Measurements from ENCODE around the gene TPSD1. TPM values are rescaled to one million over a fixed set of nuclear protein-coding genes. Genes with fewer than 3 reads are reported as not detected.
A peak's percentile ranks its signal among the peaks of the same experiment; 100 is the strongest.

Gene TPSD1
- total RNA-seq, 1 donor from 2014 or later = not detected

DNA sequence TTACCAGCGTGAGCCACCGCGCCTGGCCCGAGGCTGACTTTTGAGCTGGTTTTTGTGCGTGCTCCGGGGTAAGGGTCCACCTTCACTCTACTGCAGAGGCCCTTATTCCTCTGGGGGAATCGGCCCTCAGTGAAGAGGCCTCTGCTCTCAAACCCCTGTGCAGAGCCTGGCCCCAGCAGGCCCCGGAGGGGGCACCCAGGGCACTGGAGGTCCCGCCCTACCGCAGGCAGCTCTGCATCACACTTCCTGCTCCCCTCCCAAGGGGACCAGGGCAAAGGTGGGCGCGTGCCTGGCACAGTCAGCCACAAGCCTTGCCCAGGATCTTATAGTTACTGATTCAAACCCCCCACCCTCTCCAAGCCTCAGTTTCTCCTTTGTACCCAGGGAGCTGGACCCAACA, 50.0 kb downstream of the TPSD1 start:
- CTCF ChIA-PET = no interaction called here
- no peak for ATAC-seq (ENCODE audit: low read depth)
- no peaks in the 10 kb centered on the region for H3K27me3 Mint-ChIP-seq
- no peaks in the 10 kb centered on the region for H3K9me3 Mint-ChIP-seq
- TF ChIP-seq, protein P1, sequence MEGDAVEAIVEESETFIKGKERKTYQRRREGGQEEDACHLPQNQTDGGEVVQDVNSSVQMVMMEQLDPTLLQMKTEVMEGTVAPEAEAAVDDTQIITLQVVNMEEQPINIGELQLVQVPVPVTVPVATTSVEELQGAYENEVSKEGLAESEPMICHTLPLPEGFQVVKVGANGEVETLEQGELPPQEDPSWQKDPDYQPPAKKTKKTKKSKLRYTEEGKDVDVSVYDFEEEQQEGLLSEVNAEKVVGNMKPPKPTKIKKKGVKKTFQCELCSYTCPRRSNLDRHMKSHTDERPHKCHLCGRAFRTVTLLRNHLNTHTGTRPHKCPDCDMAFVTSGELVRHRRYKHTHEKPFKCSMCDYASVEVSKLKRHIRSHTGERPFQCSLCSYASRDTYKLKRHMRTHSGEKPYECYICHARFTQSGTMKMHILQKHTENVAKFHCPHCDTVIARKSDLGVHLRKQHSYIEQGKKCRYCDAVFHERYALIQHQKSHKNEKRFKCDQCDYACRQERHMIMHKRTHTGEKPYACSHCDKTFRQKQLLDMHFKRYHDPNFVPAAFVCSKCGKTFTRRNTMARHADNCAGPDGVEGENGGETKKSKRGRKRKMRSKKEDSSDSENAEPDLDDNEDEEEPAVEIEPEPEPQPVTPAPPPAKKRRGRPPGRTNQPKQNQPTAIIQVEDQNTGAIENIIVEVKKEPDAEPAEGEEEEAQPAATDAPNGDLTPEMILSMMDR (IDR thresholded peaks at IDR 0.05) = no peak
- POLR2A ChIA-PET = interaction anchor here (0.7 to 1.8 kb wide), 5 partner anchors 11 to 850 kb away, joined by 3 to 5 read pairs (median 4); partner anchors contain the start of genes TELO2, TRAF7 and UQCC4
- peak overlapping the region; percentile 59 for H3K27ac Mint-ChIP-seq
- no peak for DNase-seq
- intact Hi-C loops (cut with micrococcal nuclease) = loop anchor here (5.0 kb wide), 1 partner anchor 411 kb away; no protein-coding TSS in a partner anchor
- no peak overlapping the region for H3K4me3 Mint-ChIP-seq
- H3K4me1 Mint-ChIP-seq = peaks cover 57% of the 10 kb centered on the region
- H3K36me3 Mint-ChIP-seq (ENCODE audit: low read depth) = peaks cover 10% of the 10 kb centered on the region

DNA sequence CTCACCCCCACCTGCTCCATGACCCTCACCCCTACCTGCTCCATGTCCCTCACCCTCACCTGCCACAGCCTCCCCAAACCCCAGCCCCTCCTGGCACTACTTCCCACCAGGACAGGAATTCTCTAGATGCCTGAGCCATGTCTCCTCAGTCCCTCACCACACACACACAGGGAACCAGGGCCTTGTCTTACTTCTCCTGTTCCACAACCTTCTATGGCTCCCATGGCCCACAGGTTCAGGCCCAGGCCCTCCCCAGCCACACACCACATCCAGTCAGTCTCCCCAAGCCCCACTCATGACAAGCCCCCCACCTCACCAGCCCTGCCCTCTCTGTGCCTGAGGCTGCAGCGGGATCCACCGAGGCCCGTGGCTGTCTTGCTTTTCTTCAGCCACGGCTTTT, 50.5 kb downstream of the TPSD1 start:
- ChIA-PET POLR2A (interaction anchor here (0.9 to 1.2 kb wide), 2 partner anchors 20 to 114 kb away, joined by 4 read pairs; partner anchors contain the start of gene UQCC4), CTCF (no interaction called here)
- no peaks in the 10 kb centered on the region for H3K27me3 Mint-ChIP-seq
- H3K36me3 Mint-ChIP-seq (ENCODE audit: low read depth) = peaks cover 14% of the 10 kb centered on the region
- intact Hi-C loops (cut with micrococcal nuclease) = loop anchor here (5.0 kb wide), 1 partner anchor 411 kb away; no protein-coding TSS in a partner anchor
- peak overlapping the region; percentile 59 for H3K27ac Mint-ChIP-seq
- peak overlapping the region; percentile 53 for H3K4me3 Mint-ChIP-seq
- TF ChIP-seq, protein P1 (IDR thresholded peaks at IDR 0.05) = no peak
- ATAC-seq (ENCODE audit: low read depth) = no peak
- peaks cover 61% of the 10 kb centered on the region for H3K4me1 Mint-ChIP-seq
- DNase-seq = no peak
- H3K9me3 Mint-ChIP-seq = no peaks in the 10 kb centered on the region

DNA sequence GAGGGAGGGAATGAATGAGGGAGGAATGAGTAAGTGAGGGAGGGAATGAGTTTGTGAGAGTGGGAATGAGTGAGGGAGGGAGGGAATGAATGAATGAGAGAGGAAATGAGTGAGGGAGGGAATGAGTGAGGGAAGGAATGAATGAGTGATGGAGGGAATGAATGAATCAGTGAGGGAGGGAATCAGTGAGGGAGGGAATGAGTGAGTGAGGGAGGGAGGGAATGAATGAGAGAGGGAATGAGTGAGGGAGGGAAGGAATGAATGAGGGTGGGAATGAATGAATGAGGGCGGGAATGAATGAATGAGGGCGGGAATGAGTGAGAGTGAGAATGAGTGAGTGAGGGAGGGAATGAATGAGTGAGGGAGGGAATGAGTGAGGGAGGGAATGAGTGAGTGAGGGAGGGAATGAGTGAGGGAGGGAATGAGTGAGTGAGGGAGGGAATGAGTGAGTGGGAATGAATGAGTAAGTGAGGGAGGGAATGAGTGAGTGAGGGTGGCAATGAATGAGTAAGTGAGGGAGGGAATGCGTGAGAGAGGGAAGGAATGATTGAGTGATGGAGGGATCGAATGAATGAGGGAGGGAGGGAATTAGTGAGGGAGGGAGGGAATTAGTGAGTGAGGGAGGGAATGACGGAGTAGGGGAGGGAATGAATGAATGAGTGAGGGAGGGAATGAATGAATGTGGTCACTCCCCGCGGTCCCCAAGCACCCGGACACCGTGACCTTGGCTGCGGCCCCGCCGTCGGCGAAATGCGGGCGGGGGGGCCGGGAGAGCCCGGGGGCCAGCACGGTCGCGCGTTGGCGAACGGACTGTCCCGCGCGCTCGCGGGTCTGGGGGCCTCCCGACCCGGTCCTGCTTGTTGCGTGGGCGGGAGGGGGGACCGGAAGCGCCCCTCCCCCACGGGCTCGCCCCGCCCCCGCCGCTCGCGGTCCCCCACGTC, 52.4 kb downstream of the TPSD1 start:
- DNase-seq (no peak), ATAC-seq (ENCODE audit: low read depth) (no peak)
- POLR2A ChIA-PET = interaction anchor here (0.6 to 3.0 kb wide), 16 partner anchors 8 to 656 kb away, joined by 3 to 26 read pairs (median 4); partner anchors contain the start of genes NUBP2, RPS2, SPSB3 and UQCC4
- H3K27ac Mint-ChIP-seq = peak overlapping the region; percentile 100
- no peaks in the 10 kb centered on the region for H3K9me3 Mint-ChIP-seq
- CTCF ChIA-PET = no interaction called here
- H3K4me1 Mint-ChIP-seq = peaks cover 70% of the 10 kb centered on the region
- H3K27me3 Mint-ChIP-seq = no peaks in the 10 kb centered on the region
- intact Hi-C loops (cut with micrococcal nuclease) = loop anchor here (1.0 to 5.0 kb wide), 3 partner anchors 112 to 474 kb away; partner anchors contain the start of genes NUBP2, SPSB3 and UQCC4
- TF ChIP-seq, protein P1 (IDR thresholded peaks at IDR 0.05) = no peak
- peak overlapping the region; percentile 91 for H3K4me3 Mint-ChIP-seq
- peaks cover 21% of the 10 kb centered on the region for H3K36me3 Mint-ChIP-seq (ENCODE audit: low read depth)

Other genes with a start within 250 kb of the TPSD1 start
- not detected in 2 replicates for gene SSTR5, start 183.3 kb upstream of the TPSD1 start, total RNA-seq
- gene C1QTNF8, start 159.8 kb upstream of the TPSD1 start, total RNA-seq = not detected in 2 replicates
- gene CACNA1H, start 103.0 kb upstream of the TPSD1 start, total RNA-seq = 0.02 TPM in 1 of 2 replicates, not detected in the other
- not detected in 2 replicates for gene TPSG1, start 30.8 kb upstream of the TPSD1 start, total RNA-seq
- gene TPSB2, start 25.9 kb upstream of the TPSD1 start, total RNA-seq = not detected in 2 replicates
- gene TPSAB1, start 15.4 kb upstream of the TPSD1 start, total RNA-seq = not detected in 2 replicates
- 220 and 240 TPM in 2 replicates for gene UBE2I, start 53.6 kb downstream of the TPSD1 start, total RNA-seq
- gene BAIAP3, start 77.6 kb downstream of the TPSD1 start, total RNA-seq = 6.5 and 8.5 TPM in 2 replicates
- 45.3 and 49.0 TPM in 2 replicates for gene TSR3, start 95.8 kb downstream of the TPSD1 start, total RNA-seq
- gene GNPTG, start 95.9 kb downstream of the TPSD1 start, total RNA-seq = 36.3 and 40.2 TPM in 2 replicates
- 42.1 and 70.7 TPM in 2 replicates for gene UNKL, start 158.6 kb downstream of the TPSD1 start, total RNA-seq
- 15.4 and 18.2 TPM in 2 replicates for gene UQCC4, start 164.7 kb downstream of the TPSD1 start, total RNA-seq
- gene PERCC1, start 175.0 kb downstream of the TPSD1 start, total RNA-seq = 0.24 and 0.33 TPM in 2 replicates
- gene CCDC154, start 188.5 kb downstream of the TPSD1 start, total RNA-seq = 5.1 and 6.7 TPM in 2 replicates
- 127 and 144 TPM in 2 replicates for gene CLCN7, start 219.0 kb downstream of the TPSD1 start, total RNA-seq
- gene PTX4, start 232.9 kb downstream of the TPSD1 start, total RNA-seq = not detected in 2 replicates
- 72.9 and 78.8 TPM in 2 replicates for gene TELO2, start 237.3 kb downstream of the TPSD1 start, total RNA-seq